GM18909 (cell line): ENCODE data around the gene GATA3.
A peak's percentile ranks its signal among the peaks of the same experiment; 100 is the strongest.

Source experiments
- ATAC-seq: cut with Tn5 transposase; IDR thresholded peaks from one replicate; pipeline ENCODE4 v1.9.1; 2021; ENCODE audit warnings: mild to moderate bottlenecking; ENCODE audit not compliant: unreplicated experiment, poor library complexity

GATA3 gene

DNA sequence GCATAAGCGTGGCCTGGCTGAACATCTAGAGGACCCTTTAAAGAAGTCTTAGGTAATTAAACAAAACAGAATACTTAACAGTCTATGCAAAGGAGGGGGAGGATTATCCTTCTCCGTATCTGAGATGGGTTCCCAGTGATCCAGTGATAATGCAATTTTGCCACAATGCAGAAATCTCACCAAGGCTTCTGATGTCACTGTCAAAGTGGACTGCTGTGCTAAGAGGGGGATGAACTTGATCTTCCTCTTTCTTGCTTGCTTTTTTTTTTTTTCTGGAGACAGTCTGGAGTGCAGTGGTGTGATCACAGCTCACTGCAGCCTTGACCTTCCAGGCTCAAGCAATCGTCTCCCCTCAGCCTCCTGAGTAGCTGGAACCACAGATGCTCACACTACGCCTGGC lies 30.8 kb downstream of the GATA3 start:
- ATAC-seq: no peak

DNA sequence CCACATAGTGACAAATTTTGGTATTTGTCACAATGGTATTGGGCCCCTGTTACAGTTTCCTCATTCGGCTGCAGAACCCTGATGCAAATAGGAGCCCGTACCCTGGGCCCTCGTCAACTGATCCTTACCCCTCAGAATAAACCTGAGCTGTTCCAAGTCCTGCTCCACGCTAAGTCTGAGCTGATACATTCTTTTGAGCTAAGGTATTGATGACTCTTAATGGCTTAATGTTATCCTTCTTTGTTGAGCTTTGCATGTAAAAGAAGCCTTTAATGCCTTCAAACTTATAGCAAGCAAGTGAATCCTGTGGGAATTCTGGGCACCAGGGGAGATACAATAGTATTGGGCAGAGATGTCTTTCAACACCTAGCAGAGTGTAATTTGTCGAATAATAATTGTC lies 31.8 kb downstream of the GATA3 start:
- no peak for ATAC-seq

DNA sequence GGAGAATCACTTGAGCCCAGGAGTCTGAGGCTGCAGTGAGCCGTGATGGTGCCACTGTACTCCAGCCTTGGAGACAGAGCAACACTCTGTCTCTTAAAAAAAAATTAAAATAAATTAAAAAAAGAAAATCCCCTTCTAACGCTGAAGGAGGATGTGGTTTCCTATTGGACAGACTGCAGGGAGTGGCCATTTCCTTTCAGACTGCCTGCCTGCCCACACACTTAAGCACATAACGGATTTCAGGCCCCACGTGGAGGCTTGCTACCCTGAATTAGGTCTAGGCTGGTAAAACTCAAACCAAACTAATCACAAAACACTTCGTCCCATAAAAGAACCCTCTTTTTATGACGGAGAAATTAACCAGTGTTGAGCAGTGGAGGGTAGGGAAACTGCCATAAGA lies 34.0 kb downstream of the GATA3 start:
- peak; percentile 87 for ATAC-seq

DNA sequence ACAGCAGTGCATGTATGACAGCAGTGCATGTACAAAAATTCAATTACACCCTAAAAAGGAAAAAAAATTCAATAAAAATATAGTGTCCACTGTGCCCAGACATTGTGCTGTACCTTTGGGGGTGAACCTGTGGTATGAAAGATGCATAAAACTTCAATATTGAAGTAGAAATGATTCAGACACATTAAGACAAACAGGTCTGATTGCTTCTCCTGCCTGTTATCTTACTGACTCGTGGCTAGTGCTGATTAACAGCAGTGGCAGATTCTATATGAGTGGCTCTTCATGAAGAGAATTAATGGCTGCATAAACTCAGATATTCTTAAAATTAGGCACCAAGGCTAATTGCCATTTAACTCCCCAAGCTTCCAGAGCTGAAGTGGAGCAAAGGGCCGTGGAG lies 37.9 kb downstream of the GATA3 start:
- ATAC-seq: no peak

DNA sequence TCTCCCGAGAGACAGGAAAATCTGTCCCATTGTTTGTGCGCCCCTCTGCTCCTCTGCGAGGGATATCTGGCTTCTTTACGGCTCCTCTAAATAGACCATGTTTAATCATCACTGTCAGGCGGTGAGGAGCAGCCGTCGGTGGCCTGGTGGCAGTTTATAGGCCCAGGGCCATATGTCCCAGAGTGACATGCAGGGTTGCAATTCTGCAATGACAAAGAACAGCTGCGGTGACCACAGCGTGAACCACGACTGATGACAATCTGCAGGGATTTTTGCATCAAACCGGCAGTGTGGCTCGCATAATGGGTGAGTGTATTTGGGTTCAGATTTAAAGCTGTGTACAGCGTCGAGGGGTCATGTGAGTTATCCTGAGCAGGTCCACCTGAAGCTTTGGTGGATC lies 41.5 kb downstream of the GATA3 start:
- ATAC-seq: no peak

DNA sequence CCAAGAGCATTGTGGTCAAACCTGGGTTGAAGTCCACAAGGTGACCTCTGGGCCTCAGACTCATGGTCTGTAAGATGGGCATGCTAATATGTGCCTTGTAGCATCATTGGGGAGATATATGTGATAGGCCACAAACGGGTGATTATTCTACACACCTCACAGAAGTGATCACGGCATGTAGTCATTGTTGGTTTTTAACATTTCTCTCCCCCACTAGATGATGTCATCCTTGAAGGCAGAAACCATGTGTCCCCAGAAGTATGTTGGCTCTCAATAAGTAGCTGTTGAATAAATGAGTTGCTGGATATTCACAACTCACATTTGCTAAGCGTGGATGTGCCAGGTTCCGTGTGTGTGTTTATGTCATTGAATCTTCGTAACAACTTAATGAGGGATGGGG lies 42.4 kb downstream of the GATA3 start:
- ATAC-seq: no peak

DNA sequence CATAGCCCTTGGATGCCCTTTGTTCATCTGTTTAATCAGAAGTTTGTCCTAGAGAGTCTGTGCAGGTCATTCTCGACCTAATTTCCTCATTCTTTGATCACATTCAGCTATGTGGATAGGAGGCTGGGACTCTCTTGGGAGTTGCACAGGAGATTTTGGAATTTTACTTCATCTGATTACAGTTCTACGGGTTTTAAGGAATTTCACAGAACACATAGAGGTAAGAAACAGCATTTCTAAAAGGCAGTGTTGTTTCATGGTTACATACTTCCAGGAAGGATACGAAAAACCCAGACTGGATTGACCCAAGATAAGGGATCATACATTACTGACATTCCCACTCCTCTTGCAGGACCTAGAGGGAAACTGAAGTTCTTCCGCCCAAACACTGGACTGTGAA lies 45.9 kb downstream of the GATA3 start:
- ATAC-seq: no peak

DNA sequence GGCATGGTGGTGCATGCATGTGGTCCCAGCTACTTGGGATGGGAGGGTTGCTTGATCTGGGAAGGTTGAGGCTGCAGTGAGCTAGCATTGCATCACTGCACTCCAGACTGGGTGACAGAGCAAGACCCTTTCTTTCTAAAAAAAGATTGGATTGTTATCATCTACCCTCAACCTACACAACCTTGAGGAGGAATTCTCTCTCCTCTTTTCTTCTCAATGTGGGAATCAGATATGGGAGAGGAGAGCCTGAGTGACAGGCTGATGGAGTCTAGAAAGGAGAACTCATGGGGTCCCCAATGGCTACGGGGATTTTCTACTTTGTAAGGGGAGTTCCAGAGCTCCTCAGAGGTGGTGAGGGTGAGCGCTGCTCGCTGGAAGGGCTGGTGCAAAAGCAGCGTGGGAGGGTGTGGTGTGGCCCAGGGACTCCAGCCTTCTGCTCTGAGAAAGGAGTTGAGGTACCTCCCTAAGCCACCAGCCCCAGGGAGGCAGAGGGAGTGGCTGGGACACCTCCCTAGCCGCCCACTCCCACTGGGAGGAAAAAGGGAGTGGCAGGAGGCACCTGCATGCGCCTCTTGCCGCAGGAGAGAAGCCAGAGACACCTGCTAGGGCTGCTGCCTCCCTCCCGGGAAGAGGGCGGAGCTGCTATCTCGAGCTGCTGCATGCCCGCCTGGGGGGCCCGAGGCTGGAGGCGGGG lies 48.4 kb downstream of the GATA3 start:
- ATAC-seq: peak; percentile 80

DNA sequence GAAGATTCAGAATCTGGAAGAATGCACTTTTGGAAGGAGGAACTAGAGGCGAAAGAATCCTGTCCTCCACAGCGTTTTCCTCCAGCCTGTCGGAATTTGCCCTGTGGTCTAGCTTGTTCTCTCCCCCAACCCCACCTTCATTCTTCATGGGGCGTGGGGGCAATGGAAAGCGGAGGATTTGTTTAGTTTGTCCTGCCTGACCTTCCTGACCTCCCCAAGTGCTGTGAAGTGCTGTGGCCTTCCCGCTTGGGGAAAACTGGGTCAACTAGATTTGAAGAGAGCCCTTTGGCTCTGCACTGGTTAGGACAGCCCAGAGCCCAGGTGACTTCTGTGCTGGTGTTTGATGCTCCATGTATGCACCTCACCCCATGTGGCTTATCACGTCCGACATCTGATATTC lies 49.1 kb downstream of the GATA3 start:
- no peak for ATAC-seq

DNA sequence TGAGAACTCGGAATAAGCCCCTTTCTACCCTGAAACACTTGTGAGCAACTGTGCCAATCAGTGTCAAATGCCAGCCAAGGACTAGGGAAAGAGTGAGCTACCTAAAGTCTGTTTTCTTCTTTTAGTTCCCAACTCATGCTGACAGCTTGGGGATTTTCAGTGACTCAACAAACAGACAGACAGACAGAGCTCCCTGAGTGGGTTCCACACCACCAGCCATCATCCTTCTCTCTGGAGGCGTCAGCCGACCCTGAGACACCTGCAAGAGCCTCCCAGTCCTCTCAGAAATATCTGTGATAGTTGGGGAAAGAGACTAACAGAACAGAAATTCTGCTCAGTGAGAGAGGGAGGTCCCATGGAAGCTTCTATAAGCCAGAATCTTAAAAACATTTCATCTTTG lies 49.5 kb downstream of the GATA3 start:
- ATAC-seq: no peak

DNA sequence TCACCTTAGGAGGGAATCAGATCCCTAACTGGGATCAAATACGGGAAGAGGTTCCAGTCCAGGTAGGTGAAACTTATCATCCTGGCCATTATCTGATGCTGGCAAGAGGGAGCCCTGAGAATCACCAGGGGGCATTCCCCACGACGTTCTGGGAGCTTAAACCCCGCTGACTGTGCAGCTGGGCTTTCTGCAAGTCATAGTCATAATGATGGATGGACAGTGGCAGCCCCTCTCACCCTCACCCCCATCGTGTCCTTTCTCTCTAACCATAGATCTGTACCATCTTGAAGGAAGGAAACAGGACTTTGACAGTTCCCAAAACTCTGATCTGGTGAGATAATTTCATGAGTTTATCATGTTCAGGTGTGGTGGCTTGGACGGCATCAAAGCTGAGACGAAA lies 50.2 kb downstream of the GATA3 start:
- ATAC-seq: no peak

DNA sequence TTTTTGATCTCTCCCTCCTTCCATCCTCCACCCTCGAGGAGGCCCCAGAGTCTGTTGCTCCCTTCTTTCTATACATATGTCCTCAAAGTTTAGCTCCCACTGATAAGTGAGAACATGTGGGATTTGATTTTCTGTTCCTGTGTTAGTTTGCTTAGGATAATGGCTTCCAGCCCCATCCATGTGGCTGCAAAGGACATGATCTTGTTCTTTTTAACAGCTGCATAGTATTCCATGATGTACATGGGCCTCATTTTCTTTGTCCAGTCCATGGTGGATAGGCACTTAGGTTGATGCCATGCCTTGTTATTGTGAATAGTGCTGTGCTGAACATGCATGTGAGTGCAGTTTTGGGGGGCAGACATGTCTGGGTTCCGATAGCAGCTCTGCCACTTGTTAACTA lies 51.4 kb downstream of the GATA3 start:
- ATAC-seq: no peak

DNA sequence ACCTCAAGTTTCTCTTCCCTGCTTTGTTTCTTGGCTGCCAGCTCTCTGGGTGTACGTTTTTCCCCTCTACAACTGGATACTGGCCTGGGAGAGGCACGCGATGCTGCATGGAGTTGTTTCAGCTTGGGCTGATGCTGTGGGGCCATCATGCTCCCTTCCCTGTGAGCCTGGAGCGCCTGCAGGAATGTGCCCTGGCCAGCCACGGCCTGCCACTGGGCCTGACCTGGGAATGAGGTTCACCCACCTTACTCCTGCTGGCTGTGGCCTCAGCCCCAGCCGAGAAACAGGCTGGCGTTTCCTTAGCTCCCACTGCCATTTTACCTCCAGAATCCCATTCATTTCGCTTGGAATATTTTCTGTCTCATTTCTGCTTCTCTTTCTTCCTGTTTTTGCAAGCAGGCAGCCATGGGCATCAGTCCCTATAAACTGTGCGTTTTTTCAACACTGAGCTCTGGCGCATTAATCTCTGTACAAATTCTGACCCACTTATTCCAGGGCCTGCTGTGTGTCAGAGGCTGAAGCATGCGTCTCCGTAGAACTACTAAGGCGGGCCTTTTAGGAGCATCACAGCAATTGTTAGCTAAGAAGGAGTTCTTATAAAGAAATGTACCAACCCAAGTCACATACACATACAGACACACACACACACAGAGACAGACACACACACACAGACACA lies 57.9 kb downstream of the GATA3 start:
- ATAC-seq: no peak

DNA sequence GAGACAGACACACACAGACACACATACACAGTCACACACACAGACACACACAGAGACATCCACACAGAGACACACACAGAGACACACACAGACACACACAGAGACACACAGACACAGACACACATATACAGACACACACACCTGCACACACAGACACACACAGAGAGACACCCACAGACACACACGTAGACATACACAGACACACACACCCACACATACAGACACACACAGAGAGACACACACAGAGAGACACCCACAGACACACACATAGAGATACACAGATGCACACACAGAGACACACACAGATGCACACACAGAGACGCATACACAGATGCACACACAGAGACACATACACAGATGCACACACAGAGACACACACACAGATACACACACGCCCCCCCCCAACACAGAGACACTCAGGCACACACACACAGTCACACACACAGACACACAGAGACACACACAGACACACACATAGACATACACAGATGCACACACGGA lies 58.5 kb downstream of the GATA3 start:
- ATAC-seq: no peak

DNA sequence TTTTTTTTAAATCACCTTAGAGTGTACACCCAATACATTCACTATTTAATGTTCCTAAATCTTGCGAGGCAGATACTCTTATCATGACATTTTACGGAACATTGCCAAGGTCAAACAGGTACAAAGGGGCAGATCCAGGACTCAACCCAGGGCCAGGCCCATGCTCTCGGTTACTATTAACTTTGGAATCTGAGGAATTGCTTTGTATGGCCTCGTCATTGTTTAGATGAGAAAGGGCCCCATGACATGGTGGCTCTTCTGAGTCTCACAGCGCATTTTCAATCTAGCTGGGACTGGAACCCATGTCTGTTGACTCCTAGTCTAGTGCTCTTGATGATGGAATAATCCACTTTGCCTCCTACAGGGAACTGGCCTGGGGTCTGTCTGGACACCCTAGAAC lies 59.1 kb downstream of the GATA3 start:
- no peak for ATAC-seq

DNA sequence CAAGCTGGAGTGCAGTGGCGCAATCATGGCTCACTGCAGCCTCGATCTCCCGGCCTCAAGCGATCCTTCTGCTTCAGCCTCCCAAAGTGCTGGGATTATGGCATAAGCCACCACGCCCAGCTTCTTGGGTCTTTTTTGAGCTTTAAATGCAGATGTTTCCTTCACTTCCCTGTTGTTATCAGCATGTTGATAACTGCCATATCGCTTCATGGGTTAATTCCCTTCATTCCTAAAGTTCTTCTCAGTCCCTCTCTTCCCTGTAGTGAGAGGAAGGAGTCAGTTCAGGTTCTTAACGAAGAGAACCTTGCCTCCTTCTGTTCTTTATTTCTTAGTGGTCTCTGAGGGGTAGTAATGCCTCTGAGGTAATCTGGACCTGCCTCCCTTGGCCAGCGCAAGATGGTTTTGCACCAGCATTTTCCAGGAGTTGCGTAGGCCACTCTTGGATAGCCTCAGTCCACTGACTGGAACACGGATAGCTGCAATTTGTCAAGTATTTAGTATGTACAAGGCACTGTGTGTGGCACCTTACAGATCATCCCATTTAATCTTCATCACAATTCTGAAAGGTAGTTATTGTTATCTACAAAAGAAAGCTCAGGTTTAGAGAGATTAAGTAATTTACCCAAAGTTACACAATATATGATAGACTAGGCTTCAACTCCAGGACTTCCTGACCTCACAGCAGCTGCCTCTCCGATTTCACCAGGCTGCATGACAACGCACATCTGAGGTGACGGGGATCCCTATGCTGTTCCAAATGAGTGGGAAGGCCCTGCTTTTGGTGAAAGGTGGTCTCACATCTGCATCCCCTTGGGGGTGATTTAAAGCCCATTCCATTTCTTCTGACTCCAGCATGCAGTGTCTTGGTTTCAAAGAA lies 60.5 kb downstream of the GATA3 start:
- no peak for ATAC-seq

DNA sequence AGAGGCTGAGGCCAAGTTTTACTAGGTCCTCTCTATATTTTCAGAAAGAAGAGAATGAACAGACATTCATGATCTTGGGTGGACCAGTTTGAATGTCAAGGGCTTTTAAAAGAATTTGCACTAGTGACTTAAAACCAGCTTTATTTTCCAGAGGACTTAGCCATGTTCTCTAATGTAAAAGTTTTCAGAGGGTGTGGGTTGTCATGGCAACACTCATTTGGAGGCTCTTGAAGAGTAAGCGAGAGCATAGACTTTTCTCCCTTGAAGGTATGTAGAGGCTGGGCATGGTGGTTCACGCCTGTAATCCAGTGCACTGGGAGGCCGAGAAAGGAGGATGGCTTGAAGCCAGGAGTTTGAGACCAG lies 61.1 kb downstream of the GATA3 start:
- no peak for ATAC-seq

DNA sequence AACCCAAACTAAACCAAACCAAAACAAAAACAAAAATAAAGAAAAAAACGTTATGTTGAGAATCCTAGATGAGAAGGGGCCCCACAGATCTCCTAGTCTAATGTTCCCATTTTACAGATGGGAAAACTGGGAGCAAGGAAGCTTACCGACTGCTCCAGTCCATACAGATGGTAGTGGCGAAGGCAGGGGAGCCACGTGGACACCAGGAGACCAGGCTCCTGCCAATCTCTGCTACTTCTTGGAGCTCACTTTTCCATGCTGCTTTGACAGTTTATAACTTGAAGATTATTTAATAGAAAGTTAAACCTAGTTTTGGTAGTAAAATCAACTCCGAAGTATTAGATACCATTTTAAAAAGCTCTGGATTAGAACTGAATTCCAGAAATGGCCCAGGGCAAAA lies 62.0 kb downstream of the GATA3 start:
- no peak for ATAC-seq

DNA sequence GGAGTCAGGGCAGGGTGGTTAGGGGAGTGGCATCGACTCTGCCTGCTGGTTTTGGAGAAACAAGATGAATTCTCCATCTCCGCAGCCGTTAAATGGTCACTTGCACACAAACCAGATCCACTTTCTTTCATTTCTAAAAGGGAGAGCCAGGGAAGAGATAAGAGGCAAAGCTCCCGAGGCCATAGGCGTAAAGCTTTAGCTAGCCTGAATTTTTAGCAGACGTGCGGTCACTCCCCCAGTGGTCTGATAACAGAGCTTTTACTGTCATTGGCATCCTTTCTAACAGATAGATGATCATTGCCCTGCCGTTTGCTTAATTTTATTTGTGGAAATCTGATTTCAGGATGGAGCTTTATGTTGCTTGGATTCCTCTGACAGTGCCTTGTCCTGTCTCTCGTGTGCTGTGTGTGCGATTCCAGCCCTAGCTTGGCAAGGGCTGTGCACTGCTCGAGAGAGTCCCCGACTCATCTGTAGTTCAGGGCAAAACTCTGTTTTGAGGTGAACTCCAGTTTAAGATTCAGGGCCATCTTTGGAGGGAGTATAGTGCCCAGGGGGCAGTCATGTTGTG lies 62.5 kb downstream of the GATA3 start:
- no peak for ATAC-seq

DNA sequence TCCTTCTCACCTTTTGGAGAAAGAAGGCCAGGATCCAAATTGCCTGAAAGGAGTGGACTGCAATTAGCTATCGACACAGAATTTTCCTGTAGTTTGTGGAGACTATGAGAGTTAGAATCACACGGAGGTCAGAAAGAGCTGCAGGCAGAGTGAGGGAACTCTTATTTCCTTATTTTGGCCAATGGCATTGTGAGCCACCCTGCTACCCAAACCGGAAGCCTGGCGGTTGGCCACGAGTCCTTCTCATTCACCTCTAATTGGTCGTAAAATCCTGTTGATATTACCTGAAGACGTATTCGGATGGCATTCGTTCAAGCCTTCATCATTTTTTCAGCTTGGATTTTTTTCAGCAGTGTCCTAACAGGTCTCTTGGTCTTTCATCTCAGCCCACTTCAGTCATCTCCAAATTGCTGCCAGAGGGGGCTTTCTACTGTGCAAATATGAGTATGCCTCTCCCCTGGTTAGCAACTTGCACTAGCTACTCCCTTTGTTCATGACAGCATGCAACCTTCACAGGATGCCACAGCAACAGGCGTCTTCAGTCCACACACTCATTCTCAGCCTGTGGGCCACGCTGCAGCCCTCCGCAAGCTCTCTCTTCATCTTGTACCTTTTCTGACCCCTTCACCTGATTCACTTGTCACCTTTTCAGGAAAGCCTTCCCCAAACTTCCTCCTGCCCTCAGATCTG lies 66.9 kb downstream of the GATA3 start:
- no peak for ATAC-seq
